ENCODE results near the gene SDHAF3.
"Not testable (repeated sequence)": the region's sequence is repeated elsewhere in the genome, so short reads cannot be mapped to it uniquely, and the experiment has no call there.

DNA sequence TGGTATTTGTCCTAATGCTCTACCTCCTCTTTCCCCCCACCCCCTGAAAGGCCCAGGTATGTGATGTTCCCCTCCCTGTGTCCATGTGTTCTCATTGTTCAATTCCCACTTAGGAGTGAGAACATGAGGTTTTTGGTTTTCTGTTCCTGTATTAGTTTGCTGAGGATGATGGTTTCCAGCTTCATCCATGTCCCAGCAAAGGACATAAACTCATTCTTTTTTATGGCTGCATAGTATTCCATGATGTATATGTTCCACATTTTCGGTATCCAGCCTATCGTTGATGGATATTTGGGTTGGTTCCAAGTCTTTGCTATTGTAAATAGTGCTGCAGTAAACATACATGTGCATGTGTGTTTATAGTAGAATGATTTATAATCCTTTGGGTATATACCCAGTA is 5.6 kb downstream of the SDHAF3 start:
- TF ChIP-seq, protein P1, sequence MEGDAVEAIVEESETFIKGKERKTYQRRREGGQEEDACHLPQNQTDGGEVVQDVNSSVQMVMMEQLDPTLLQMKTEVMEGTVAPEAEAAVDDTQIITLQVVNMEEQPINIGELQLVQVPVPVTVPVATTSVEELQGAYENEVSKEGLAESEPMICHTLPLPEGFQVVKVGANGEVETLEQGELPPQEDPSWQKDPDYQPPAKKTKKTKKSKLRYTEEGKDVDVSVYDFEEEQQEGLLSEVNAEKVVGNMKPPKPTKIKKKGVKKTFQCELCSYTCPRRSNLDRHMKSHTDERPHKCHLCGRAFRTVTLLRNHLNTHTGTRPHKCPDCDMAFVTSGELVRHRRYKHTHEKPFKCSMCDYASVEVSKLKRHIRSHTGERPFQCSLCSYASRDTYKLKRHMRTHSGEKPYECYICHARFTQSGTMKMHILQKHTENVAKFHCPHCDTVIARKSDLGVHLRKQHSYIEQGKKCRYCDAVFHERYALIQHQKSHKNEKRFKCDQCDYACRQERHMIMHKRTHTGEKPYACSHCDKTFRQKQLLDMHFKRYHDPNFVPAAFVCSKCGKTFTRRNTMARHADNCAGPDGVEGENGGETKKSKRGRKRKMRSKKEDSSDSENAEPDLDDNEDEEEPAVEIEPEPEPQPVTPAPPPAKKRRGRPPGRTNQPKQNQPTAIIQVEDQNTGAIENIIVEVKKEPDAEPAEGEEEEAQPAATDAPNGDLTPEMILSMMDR (IDR thresholded peaks at IDR 0.05), result not testable (repeated sequence)
- not testable (repeated sequence) for TF ChIP-seq POLR2AphosphoS5 (IDR thresholded peaks at IDR 0.05); POLR2A (IDR thresholded peaks at IDR 0.05; ENCODE audit: low read depth); EP300 (IDR thresholded peaks at IDR 0.05)
